GM12892 (cell line): ENCODE results near the gene GPAT3.

Experiments
- POLR2A ChIP-seq: IDR thresholded peaks from 2 replicates; pipeline ENCODE4 v1.6.1; 2011; ENCODE audit warnings: low read depth, low read length, control low read depth
- TAF1 ChIP-seq: IDR thresholded peaks from 2 replicates; pipeline ENCODE4 v1.6.1; 2011; ENCODE audit warnings: low read depth, mild to moderate bottlenecking, control low read depth, low read length, borderline replicate concordance

- TF ChIP-seq POLR2A (no peak), TAF1 (no peak)
These were observed 16.2 kb downstream of the GPAT3 start for GRCh38 chr4:83552083-83552482.
